ENCODE data around the gene CRY2.

- TF ChIP-seq CTCF (IDR thresholded peaks at IDR 0.05) (no peak), EP300 (IDR thresholded peaks at IDR 0.05) (no peak)
These were observed 4.0 kb downstream of the CRY2 start for GRCh38 chr11:45851228-45851627.
